ENCODE measurements around the gene SOD2. TPM values are rescaled to one million over a fixed set of nuclear protein-coding genes. Genes with fewer than 3 reads are reported as not detected.
"Not testable (repeated sequence)": the region's sequence is repeated elsewhere in the genome, so short reads cannot be mapped to it uniquely, and the experiment has no call there.

Gene SOD2
- 47.0 TPM for polyA plus RNA-seq (2012; ENCODE audit: insufficient read depth, insufficient read length)

- H3K4me3 ChIP-seq (ENCODE audit: low read length): peak within 1 kb of the TSS; percentile 75
- peak; percentile 74 for DNase-seq (ENCODE audit: low read depth, low spot score)
These were observed at the start of gene SOD2 for GRCh38 chr6:159693128-159693893. TSS of gene SOD2 (minus strand) at chr6:159693241. CDS start at chr6:159693167, 74 bp downstream.

- no peak overlapping the region for H3K4me3 ChIP-seq (ENCODE audit: low read length)
- DNase-seq (ENCODE audit: low read depth, low spot score): no peak
These were observed 49.1 kb upstream of the SOD2 start for GRCh38 chr6:159742165-159742564.

GRCh38 chr6:159739341-159739740 lies 46.3 kb upstream of the SOD2 start:
- no peak overlapping the region for H3K4me3 ChIP-seq (ENCODE audit: low read length)
- no peak for DNase-seq (ENCODE audit: low read depth, low spot score)

- no peak overlapping the region for H3K4me3 ChIP-seq (ENCODE audit: low read length)
- no peak for DNase-seq (ENCODE audit: low read depth, low spot score)
These were observed 43.9 kb upstream of the SOD2 start for GRCh38 chr6:159736908-159737307.

GRCh38 chr6:159733395-159733794 lies 40.4 kb upstream of the SOD2 start:
- DNase-seq (ENCODE audit: low read depth, low spot score); H3K4me3 ChIP-seq (ENCODE audit: low read length): not testable (repeated sequence)

- DNase-seq (ENCODE audit: low read depth, low spot score); H3K4me3 ChIP-seq (ENCODE audit: low read length): not testable (repeated sequence)
These were observed 39.5 kb upstream of the SOD2 start for GRCh38 chr6:159732550-159732949.

GRCh38 chr6:159730332-159730676 lies 37.3 kb upstream of the SOD2 start:
- DNase-seq (ENCODE audit: low read depth, low spot score): no peak
- H3K4me3 ChIP-seq (ENCODE audit: low read length): no peak overlapping the region

GRCh38 chr6:159729598-159730331 lies 36.7 kb upstream of the SOD2 start:
- DNase-seq (ENCODE audit: low read depth, low spot score): no peak
- no peak overlapping the region for H3K4me3 ChIP-seq (ENCODE audit: low read length)

GRCh38 chr6:159728531-159728964 lies 35.5 kb upstream of the SOD2 start:
- peak overlapping the region; percentile 66 for H3K4me3 ChIP-seq (ENCODE audit: low read length)
- DNase-seq (ENCODE audit: low read depth, low spot score): no peak

GRCh38 chr6:159727717-159728445 lies 34.8 kb upstream of the SOD2 start:
- DNase-seq (ENCODE audit: low read depth, low spot score): peak; percentile 30
- H3K4me3 ChIP-seq (ENCODE audit: low read length): peak overlapping the region; percentile 66

- peak; percentile 97 for DNase-seq (ENCODE audit: low read depth, low spot score)
- H3K4me3 ChIP-seq (ENCODE audit: low read length): peak within 1 kb of the TSS; percentile 66
These were observed 34.1 kb upstream of the SOD2 start, which contains the start of gene WTAP for GRCh38 chr6:159726918-159727716. TSS of gene WTAP (plus strand) at chr6:159727506. CDS start at chr6:159736266, 8,760 bp downstream.

GRCh38 chr6:159726255-159726917 lies 33.3 kb upstream of the SOD2 start:
- no peak for DNase-seq (ENCODE audit: low read depth, low spot score)
- H3K4me3 ChIP-seq (ENCODE audit: low read length): peak overlapping the region; percentile 66

GRCh38 chr6:159725208-159725607 lies 32.2 kb upstream of the SOD2 start:
- not testable (repeated sequence) for DNase-seq (ENCODE audit: low read depth, low spot score); H3K4me3 ChIP-seq (ENCODE audit: low read length)

- no peak for DNase-seq (ENCODE audit: low read depth, low spot score)
- no peak overlapping the region for H3K4me3 ChIP-seq (ENCODE audit: low read length)
These were observed 31.7 kb upstream of the SOD2 start for GRCh38 chr6:159724778-159725177.

- no peak for DNase-seq (ENCODE audit: low read depth, low spot score)
- H3K4me3 ChIP-seq (ENCODE audit: low read length): no peak overlapping the region
These were observed 30.2 kb upstream of the SOD2 start for GRCh38 chr6:159723259-159723658.

GRCh38 chr6:159722655-159723054 lies 29.6 kb upstream of the SOD2 start:
- no peak overlapping the region for H3K4me3 ChIP-seq (ENCODE audit: low read length)
- no peak for DNase-seq (ENCODE audit: low read depth, low spot score)

- H3K4me3 ChIP-seq (ENCODE audit: low read length); DNase-seq (ENCODE audit: low read depth, low spot score): not testable (repeated sequence)
These were observed 28.9 kb upstream of the SOD2 start for GRCh38 chr6:159721981-159722380.

GRCh38 chr6:159720708-159721107 lies 27.7 kb upstream of the SOD2 start:
- DNase-seq (ENCODE audit: low read depth, low spot score): peak; percentile 60
- H3K4me3 ChIP-seq (ENCODE audit: low read length): no peak overlapping the region

All from Jurkat, Clone E6-1 (cell line).